AG10803 (cell line): ENCODE results near the gene TMCC3.

Source experiments
- DNase-seq: peaks from one replicate; pipeline ENCODE4 v3.0.0; 2010; ENCODE audit warnings: low read depth
- H3K4me3 ChIP-seq: 2 replicates; pipeline ENCODE4 v1.5.1; 2011; ENCODE audit warnings: mild to moderate bottlenecking, low read length, control low read depth
- TF ChIP-seq, protein P1 (sequence below): conservative IDR thresholded peaks from 2 replicates; pipeline ENCODE4 v1.5.1; 2011; ENCODE audit warnings: mild to moderate bottlenecking, low read length, control low read depth, inconsistent platforms

Gene TMCC3

DNA sequence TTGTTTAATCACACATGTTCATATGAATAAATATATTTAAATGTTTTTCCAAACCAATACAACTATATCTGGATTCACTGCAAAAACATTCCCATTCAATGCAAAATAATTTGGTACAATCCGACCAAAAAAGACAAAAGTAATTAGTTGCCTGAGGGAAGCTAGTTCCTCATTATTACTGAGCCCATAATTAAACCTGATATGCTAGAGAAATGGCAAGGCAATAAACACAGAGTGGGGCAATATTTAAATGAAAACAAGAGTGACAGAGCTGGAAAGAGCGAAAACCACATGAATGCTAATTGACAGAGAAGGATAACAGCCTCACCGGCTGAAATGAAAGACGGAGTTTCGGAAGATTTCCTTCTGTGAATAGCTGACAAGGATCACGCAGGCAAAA lies 82.6 kb downstream of the TMCC3 start:
- no peak overlapping the region for H3K4me3 ChIP-seq
- TF ChIP-seq, protein P1, sequence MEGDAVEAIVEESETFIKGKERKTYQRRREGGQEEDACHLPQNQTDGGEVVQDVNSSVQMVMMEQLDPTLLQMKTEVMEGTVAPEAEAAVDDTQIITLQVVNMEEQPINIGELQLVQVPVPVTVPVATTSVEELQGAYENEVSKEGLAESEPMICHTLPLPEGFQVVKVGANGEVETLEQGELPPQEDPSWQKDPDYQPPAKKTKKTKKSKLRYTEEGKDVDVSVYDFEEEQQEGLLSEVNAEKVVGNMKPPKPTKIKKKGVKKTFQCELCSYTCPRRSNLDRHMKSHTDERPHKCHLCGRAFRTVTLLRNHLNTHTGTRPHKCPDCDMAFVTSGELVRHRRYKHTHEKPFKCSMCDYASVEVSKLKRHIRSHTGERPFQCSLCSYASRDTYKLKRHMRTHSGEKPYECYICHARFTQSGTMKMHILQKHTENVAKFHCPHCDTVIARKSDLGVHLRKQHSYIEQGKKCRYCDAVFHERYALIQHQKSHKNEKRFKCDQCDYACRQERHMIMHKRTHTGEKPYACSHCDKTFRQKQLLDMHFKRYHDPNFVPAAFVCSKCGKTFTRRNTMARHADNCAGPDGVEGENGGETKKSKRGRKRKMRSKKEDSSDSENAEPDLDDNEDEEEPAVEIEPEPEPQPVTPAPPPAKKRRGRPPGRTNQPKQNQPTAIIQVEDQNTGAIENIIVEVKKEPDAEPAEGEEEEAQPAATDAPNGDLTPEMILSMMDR: no peak
- no peak for DNase-seq

DNA sequence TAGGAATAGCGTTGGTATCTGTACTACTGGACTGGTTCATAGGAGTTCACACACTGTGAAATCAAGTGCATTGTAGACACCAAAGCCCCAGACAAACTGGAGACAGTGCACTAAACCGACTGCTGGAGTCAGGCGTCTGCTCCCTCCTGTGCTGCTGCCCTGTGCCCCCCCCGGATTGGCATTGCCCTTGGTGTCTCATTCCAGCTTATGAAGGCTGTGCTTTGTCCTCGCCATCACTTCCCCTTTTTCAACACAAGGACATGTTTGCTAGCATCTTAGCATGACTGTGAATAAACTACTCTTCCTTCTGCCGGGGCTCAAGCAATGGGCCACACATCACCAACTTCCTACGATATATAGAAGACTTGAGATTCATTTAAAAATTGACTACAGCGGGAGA lies 84.0 kb downstream of the TMCC3 start:
- H3K4me3 ChIP-seq: no peak overlapping the region
- TF ChIP-seq, protein P1: no peak
- DNase-seq: no peak

DNA sequence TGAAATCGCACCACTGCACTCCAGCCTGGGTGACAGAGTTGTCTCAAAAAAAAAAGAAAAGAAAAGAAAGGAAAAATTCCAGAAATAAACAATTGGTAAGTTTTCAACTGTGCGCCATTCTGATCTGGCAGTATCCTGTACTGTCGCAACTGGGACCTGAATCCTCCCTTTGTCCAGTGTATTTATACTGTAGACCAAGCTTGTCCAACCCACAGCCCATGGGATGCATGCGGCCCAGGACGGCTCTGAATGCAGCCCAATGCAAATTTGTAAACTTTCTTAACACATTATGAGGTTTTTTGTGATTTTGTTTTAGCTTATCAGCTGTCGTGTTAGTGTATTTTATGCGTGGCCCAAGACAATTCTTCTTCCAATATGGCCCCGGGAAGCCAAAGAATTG lies 84.7 kb downstream of the TMCC3 start:
- H3K4me3 ChIP-seq: no peak overlapping the region
- DNase-seq: no peak
- TF ChIP-seq, protein P1: no peak

DNA sequence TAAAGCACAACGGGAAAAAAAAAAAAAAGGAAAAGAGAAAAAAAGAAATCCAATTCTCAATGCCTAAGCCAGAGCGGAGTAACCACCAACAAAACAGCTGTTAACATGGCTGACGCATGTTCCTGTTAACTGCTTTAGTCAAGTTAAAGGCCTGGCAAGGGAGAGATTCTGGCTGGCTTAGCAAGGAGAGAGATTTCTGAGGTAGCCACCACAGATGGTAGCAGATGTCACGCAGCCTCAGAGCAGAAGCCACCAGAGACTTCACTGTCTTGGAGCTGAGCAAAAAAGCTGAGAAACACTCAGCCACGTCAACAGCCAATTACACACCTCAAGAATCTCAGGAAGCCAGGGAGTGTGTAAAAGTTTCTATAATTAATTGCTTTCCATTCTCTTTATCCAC lies 87.1 kb downstream of the TMCC3 start:
- H3K4me3 ChIP-seq: no peak overlapping the region
- peak; percentile 23 for DNase-seq
- TF ChIP-seq, protein P1: no peak

DNA sequence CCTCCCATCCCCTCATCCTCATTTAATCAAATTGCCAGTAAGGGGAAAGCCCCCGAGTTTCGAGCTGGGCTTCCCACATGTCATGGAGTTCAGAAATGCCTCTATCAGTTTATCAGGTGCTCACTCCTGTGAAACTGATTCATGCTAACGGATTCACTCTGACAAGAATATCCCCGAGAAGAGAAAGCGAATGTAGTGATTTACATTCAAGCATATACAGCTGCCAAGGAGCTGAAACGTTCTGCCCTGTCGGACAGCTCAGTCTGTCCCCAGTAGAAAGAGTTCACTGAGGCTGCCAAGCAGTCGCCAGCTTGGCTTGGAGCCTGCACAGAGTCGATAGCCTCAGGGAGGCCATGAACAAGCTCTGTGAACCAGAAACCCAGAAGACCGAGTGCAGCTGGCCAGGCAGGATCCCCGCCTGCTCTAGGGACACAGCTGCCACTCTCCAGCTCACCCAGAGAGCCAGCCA lies 88.4 kb downstream of the TMCC3 start:
- H3K4me3 ChIP-seq: no peak overlapping the region
- no peak for DNase-seq
- TF ChIP-seq, protein P1: no peak

DNA sequence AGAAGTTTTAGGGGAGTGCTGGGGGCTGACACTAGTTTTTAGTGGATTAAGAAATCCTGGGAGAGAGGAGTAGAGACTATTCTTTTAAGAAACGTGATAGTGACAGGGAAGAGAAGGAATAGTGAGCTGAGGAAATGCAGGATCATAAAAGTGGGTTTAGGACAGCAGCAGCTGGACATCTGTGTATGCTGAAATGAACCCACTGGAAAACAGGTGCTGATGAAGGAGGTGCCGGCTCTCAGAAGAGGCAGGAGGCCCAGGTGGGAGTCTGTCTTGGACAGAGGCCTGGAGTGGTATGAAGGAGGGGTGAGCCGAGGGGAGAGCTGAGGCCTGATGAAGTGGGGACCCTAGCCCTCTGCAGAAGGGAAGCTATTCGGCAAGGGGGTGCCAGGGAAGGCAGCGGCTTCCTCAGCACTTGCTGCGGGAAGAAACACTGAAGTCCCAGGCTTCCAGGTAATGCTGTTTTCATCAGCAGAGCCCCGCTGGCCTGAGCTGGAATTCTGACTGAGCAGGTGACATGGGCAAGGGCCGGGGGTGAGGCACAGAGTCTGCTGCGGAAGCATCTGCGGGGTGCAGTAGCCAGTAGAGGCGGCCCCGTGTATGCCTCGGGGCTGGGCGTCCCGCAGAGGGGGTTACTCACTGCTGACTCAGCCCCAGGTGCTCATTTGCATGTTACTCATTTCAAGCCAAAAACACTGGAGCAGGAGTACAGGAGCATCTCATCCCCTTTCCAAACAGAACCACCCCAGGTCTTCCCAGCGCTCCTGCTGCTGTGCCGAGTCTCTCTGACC lies 89.7 kb downstream of the TMCC3 start:
- H3K4me3 ChIP-seq: no peak overlapping the region
- DNase-seq: no peak

More for the DNA sequence above, 89.7 kb downstream of the TMCC3 start:
- TF ChIP-seq, protein P1: no peak
